Spleen (tissue), 7 donors: Measurements from ENCODE around the gene HOXB4.

Source experiments
- POLR2A ChIP-seq, 3 donors: fragments of 450-650 bp; IDR thresholded peaks; one replicate each; pipeline ENCODE4 v1.5.1; 2017; ENCODE audit warnings: antibody characterized with exemption in 3 of 3, mild to moderate bottlenecking in 1 of 3
- POLR2AphosphoS5 ChIP-seq, 3 donors: sonication (generic); formaldehyde crosslinking; IDR thresholded peaks; one replicate each; pipeline ENCODE4 v1.5.1; 2017; ENCODE audit warnings: antibody characterized with exemption in 3 of 3
- TF ChIP-seq, protein P1 (sequence below), 11 experiments: fragments of 200-600 bp in 7 of 11; fragments of 450-650 bp in 4 of 11; sonication (generic) in 4 of 11; IDR thresholded peaks in 8 of 11; conservative IDR thresholded peaks in 3 of 11; 1 replicate in 7 of 11; 2 replicates in 4 of 11; pipeline versions ENCODE4 v1.4.0 to v1.8.0; 2016 to 2021; ENCODE audit warnings: antibody characterized with exemption in 11 of 11, inconsistent platforms in 4 of 11, mild to moderate bottlenecking in 1 of 11
- donor health status: DM: no; HTN: no; CAD: no; lungs with moderate emphysema.
- donor health status: DM: no; HTN: no; CAD: no.
- donor health status: DM: no; HTN: no; CAD: no.

DNA sequence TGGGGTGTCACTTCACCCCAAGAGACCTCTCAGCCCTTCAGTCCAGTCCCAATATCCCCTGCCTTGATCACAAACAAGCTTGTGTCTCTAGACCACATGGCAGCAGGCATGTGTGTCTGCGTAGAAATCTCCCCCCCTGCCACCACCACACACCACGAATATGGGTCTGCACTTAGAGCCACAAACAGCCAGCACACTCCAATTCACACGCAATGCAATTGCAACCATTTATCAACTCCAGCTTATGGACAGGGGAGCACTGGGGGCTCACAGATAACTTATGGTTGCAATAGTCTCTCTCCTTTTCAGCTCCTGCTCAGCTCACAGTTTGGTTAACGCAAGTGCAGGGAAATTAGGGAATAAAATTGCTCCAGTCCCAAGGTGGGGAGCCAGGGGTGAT lies 45.4 kb upstream of the HOXB4 start:
- TF ChIP-seq, protein P1, sequence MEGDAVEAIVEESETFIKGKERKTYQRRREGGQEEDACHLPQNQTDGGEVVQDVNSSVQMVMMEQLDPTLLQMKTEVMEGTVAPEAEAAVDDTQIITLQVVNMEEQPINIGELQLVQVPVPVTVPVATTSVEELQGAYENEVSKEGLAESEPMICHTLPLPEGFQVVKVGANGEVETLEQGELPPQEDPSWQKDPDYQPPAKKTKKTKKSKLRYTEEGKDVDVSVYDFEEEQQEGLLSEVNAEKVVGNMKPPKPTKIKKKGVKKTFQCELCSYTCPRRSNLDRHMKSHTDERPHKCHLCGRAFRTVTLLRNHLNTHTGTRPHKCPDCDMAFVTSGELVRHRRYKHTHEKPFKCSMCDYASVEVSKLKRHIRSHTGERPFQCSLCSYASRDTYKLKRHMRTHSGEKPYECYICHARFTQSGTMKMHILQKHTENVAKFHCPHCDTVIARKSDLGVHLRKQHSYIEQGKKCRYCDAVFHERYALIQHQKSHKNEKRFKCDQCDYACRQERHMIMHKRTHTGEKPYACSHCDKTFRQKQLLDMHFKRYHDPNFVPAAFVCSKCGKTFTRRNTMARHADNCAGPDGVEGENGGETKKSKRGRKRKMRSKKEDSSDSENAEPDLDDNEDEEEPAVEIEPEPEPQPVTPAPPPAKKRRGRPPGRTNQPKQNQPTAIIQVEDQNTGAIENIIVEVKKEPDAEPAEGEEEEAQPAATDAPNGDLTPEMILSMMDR (IDR thresholded peaks at IDR 0.05 in 8 of 11, conservative IDR thresholded peaks at IDR 0.05 in 3 of 11), result no peak
- TF ChIP-seq POLR2A (IDR thresholded peaks at IDR 0.05), result no peak
- TF ChIP-seq POLR2AphosphoS5 (IDR thresholded peaks at IDR 0.05), result no peak
